Measurements from ENCODE around the gene SGK1. TPM values are rescaled to one million over a fixed set of nuclear protein-coding genes. Genes with fewer than 3 reads are reported as not detected.
A peak's percentile ranks its signal among the peaks of the same experiment; 100 is the strongest.
"Not testable (repeated sequence)": the region's sequence is repeated elsewhere in the genome, so short reads cannot be mapped to it uniquely, and the experiment has no call there.

Gene SGK1
- total RNA-seq, 1 donor from 2014 or later = 50.2 TPM

GRCh38 chr6:134255280-134255679 is 62.6 kb downstream of the SGK1 start:
- peaks cover 11% of the 10 kb centered on the region for H3K9me3 Mint-ChIP-seq
- H3K27ac Mint-ChIP-seq; intact Hi-C loops (cut with micrococcal nuclease); H3K4me3 Mint-ChIP-seq; H3K4me1 Mint-ChIP-seq (ENCODE audit: low read depth); H3K36me3 Mint-ChIP-seq (ENCODE audit: low read depth); H3K27me3 Mint-ChIP-seq (ENCODE audit: insufficient read depth); DNase-seq (ENCODE audit: low spot score): not testable (repeated sequence)

GRCh38 chr6:134254118-134254517 is 63.8 kb downstream of the SGK1 start:
- Mint-ChIP-seq H3K4me1 (ENCODE audit: low read depth) (peaks cover 18% of the 10 kb centered on the region), H3K27me3 (ENCODE audit: insufficient read depth) (no peaks in the 10 kb centered on the region), H3K27ac (no peak overlapping the region), H3K36me3 (ENCODE audit: low read depth) (peaks cover 9% of the 10 kb centered on the region), H3K9me3 (peaks cover 11% of the 10 kb centered on the region), H3K4me3 (no peak overlapping the region)
- intact Hi-C loops (cut with micrococcal nuclease) = no loop called here
- no peak for DNase-seq (ENCODE audit: low spot score)

GRCh38 chr6:134253681-134254080 is 64.2 kb downstream of the SGK1 start:
- H3K9me3 Mint-ChIP-seq = peaks cover 11% of the 10 kb centered on the region
- peaks cover 13% of the 10 kb centered on the region for H3K36me3 Mint-ChIP-seq (ENCODE audit: low read depth)
- H3K27me3 Mint-ChIP-seq (ENCODE audit: insufficient read depth) = no peaks in the 10 kb centered on the region
- intact Hi-C loops (cut with micrococcal nuclease) = no loop called here
- no peak overlapping the region for H3K27ac Mint-ChIP-seq
- H3K4me1 Mint-ChIP-seq (ENCODE audit: low read depth) = peaks cover 22% of the 10 kb centered on the region
- no peak overlapping the region for H3K4me3 Mint-ChIP-seq
- DNase-seq (ENCODE audit: low spot score) = no peak

GRCh38 chr6:134251320-134251719 is 66.6 kb downstream of the SGK1 start:
- no peak for DNase-seq (ENCODE audit: low spot score)
- Mint-ChIP-seq H3K4me3 (no peak overlapping the region), H3K27me3 (ENCODE audit: insufficient read depth) (no peaks in the 10 kb centered on the region), H3K36me3 (ENCODE audit: low read depth) (peaks cover 15% of the 10 kb centered on the region), H3K4me1 (ENCODE audit: low read depth) (peaks cover 42% of the 10 kb centered on the region), H3K27ac (no peak overlapping the region), H3K9me3 (peaks cover 2% of the 10 kb centered on the region)
- intact Hi-C loops (cut with micrococcal nuclease) = no loop called here

- intact Hi-C loops (cut with micrococcal nuclease) = no loop called here
- Mint-ChIP-seq H3K27me3 (ENCODE audit: insufficient read depth) (no peaks in the 10 kb centered on the region), H3K4me1 (ENCODE audit: low read depth) (peaks cover 47% of the 10 kb centered on the region), H3K9me3 (no peaks in the 10 kb centered on the region), H3K36me3 (ENCODE audit: low read depth) (peaks cover 10% of the 10 kb centered on the region), H3K4me3 (no peak overlapping the region), H3K27ac (peak overlapping the region; percentile 53)
- DNase-seq (ENCODE audit: low spot score) = no peak
Measured at GRCh38 chr6:134250776-134251175, 67.1 kb downstream of the SGK1 start.

GRCh38 chr6:134249759-134250602 is 67.9 kb downstream of the SGK1 start:
- intact Hi-C loops (cut with micrococcal nuclease) = loop anchor here (5.0 kb wide), 1 partner anchor 732 kb away; no protein-coding TSS in a partner anchor

GRCh38 chr6:134249239-134249758 is 68.6 kb downstream of the SGK1 start:
- Mint-ChIP-seq H3K27ac (peak overlapping the region; percentile 56), H3K9me3 (no peaks in the 10 kb centered on the region), H3K36me3 (ENCODE audit: low read depth) (peaks cover 11% of the 10 kb centered on the region), H3K4me3 (no peak overlapping the region), H3K4me1 (ENCODE audit: low read depth) (peaks cover 58% of the 10 kb centered on the region), H3K27me3 (ENCODE audit: insufficient read depth) (no peaks in the 10 kb centered on the region)
- no peak for DNase-seq (ENCODE audit: low spot score)
- intact Hi-C loops (cut with micrococcal nuclease) = loop anchor here (5.0 kb wide), 1 partner anchor 733 kb away; no protein-coding TSS in a partner anchor

More at GRCh38 chr6:134249759-134250602, 67.9 kb downstream of the SGK1 start:
- Mint-ChIP-seq H3K9me3 (no peaks in the 10 kb centered on the region), H3K36me3 (ENCODE audit: low read depth) (peaks cover 10% of the 10 kb centered on the region), H3K27ac (no peak overlapping the region), H3K4me3 (peak overlapping the region; percentile 2), H3K27me3 (ENCODE audit: insufficient read depth) (no peaks in the 10 kb centered on the region), H3K4me1 (ENCODE audit: low read depth) (peaks cover 55% of the 10 kb centered on the region)
- no peak for DNase-seq (ENCODE audit: low spot score)

- Mint-ChIP-seq H3K36me3 (ENCODE audit: low read depth) (peaks cover 14% of the 10 kb centered on the region), H3K9me3 (no peaks in the 10 kb centered on the region), H3K4me3 (peak overlapping the region; percentile 37), H3K27me3 (ENCODE audit: insufficient read depth) (no peaks in the 10 kb centered on the region), H3K4me1 (ENCODE audit: low read depth) (peaks cover 58% of the 10 kb centered on the region), H3K27ac (peak overlapping the region; percentile 91)
- DNase-seq (ENCODE audit: low spot score) = no peak
- intact Hi-C loops (cut with micrococcal nuclease) = loop anchor here (1.0 to 5.0 kb wide), 10 partner anchors 12 to 734 kb away; no protein-coding TSS in a partner anchor
Measured at GRCh38 chr6:134247844-134248580, 69.9 kb downstream of the SGK1 start.

- Mint-ChIP-seq H3K27ac (peak overlapping the region; percentile 91), H3K36me3 (ENCODE audit: low read depth) (peaks cover 14% of the 10 kb centered on the region), H3K4me1 (ENCODE audit: low read depth) (peaks cover 58% of the 10 kb centered on the region), H3K9me3 (no peaks in the 10 kb centered on the region), H3K27me3 (ENCODE audit: insufficient read depth) (no peaks in the 10 kb centered on the region), H3K4me3 (peak overlapping the region; percentile 37)
- peak; percentile 82 for DNase-seq (ENCODE audit: low spot score)
- intact Hi-C loops (cut with micrococcal nuclease) = loop anchor here (1.0 to 5.0 kb wide), 10 partner anchors 11 to 735 kb away; no protein-coding TSS in a partner anchor
Measured at GRCh38 chr6:134247231-134247833, 70.6 kb downstream of the SGK1 start.

- no peak for DNase-seq (ENCODE audit: low spot score)
- Mint-ChIP-seq H3K4me1 (ENCODE audit: low read depth) (peaks cover 58% of the 10 kb centered on the region), H3K27me3 (ENCODE audit: insufficient read depth) (no peaks in the 10 kb centered on the region), H3K36me3 (ENCODE audit: low read depth) (peaks cover 17% of the 10 kb centered on the region), H3K27ac (peak overlapping the region; percentile 3), H3K4me3 (no peak overlapping the region), H3K9me3 (peaks cover 4% of the 10 kb centered on the region)
- intact Hi-C loops (cut with micrococcal nuclease) = loop anchor here (2.0 to 5.0 kb wide), 2 partner anchors 107 to 737 kb away; no protein-coding TSS in a partner anchor
Measured at GRCh38 chr6:134245706-134246105, 72.2 kb downstream of the SGK1 start.

- DNase-seq (ENCODE audit: low spot score) = no peak
- peaks cover 4% of the 10 kb centered on the region for H3K9me3 Mint-ChIP-seq
- no peaks in the 10 kb centered on the region for H3K27me3 Mint-ChIP-seq (ENCODE audit: insufficient read depth)
- intact Hi-C loops (cut with micrococcal nuclease) = loop anchor here (5.0 kb wide), 1 partner anchor 737 kb away; no protein-coding TSS in a partner anchor
- peaks cover 19% of the 10 kb centered on the region for H3K36me3 Mint-ChIP-seq (ENCODE audit: low read depth)
- no peak overlapping the region for H3K4me3 Mint-ChIP-seq
- peak overlapping the region; percentile 59 for H3K27ac Mint-ChIP-seq
- peaks cover 58% of the 10 kb centered on the region for H3K4me1 Mint-ChIP-seq (ENCODE audit: low read depth)
Measured at GRCh38 chr6:134245041-134245440, 72.9 kb downstream of the SGK1 start.

- intact Hi-C loops (cut with micrococcal nuclease) = no loop called here
- Mint-ChIP-seq H3K4me3 (peak overlapping the region; percentile 19), H3K36me3 (ENCODE audit: low read depth) (peaks cover 11% of the 10 kb centered on the region), H3K27me3 (ENCODE audit: insufficient read depth) (no peaks in the 10 kb centered on the region), H3K9me3 (peaks cover 4% of the 10 kb centered on the region), H3K4me1 (ENCODE audit: low read depth) (peaks cover 48% of the 10 kb centered on the region), H3K27ac (peak overlapping the region; percentile 81)
- DNase-seq (ENCODE audit: low spot score) = peak; percentile 61
Measured at GRCh38 chr6:134240665-134241431, 77.1 kb downstream of the SGK1 start.
